Measurements from ENCODE around the gene NMD3.

Gene NMD3

DNA sequence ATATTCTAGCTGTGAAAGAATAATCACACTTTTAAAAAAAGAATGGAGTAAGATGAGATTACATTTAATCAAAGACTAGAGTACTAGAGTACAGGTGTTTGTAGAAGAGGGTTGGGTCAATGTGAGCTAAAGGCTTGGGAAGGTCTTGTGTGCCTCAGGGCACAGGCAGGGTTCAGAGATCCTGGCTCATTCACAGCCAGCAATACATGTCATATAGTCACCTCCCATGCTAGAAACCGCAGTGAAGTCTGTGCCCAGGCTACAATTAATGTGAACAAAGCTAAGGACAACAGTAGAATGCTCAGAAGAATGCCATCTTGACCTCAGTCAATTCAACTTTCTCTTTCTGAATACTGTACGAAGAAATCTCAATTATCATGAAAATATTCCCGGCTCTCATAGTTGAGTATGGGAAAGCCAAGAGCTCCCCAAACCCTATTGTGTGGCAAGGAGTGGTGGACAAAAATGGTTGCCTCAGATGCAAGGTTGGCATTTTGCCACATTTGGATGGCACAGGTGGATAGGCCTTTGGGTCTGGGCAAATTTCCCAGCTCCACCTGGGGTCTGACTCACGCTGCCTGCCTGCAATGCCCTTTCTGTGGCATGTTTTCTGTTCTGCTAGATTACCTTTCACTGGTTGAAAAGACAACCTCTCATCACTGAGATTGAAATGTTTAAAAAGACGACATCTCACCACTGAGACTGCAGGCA lies 70.2 kb downstream of the NMD3 start:
- no peak for DNase-seq

DNA sequence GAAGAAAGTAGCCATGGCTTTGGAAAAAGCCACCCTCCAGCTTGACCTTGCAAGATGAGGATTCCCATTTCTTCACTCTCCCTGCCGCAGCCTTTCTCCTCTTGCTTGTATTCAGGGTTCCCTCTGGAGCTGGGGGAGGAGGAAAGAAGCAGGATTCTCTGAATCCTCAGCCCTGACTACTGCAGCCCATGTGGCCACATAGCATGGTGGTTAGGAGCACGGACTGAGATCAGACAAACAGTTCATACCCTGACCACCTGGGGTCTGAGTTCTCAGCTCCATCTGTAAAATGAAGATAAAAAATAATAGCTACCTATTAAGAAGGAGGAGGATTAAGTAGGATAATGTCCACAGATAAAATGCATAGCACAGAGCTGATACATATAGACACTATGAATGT lies 72.3 kb downstream of the NMD3 start:
- no peak for DNase-seq

DNA sequence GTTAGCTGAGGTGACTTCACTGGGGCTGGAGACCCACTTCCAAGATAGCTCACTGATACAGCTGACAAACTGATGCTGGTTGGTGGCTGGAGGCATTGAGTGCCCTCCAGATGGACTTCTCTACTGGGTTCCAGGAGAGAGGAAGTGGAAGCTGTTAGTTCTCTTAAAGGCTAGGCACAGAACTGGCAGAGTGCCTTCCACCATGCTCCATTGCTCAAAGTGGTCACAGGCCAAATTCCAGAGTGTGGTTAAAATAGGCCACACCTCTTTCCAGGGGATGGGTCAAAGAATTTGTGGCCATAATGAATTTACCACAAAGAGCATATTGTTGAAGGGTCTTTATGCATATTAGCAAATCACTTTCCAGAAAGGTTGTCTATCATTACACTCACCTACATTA lies 74.2 kb downstream of the NMD3 start:
- no peak for DNase-seq

DNA sequence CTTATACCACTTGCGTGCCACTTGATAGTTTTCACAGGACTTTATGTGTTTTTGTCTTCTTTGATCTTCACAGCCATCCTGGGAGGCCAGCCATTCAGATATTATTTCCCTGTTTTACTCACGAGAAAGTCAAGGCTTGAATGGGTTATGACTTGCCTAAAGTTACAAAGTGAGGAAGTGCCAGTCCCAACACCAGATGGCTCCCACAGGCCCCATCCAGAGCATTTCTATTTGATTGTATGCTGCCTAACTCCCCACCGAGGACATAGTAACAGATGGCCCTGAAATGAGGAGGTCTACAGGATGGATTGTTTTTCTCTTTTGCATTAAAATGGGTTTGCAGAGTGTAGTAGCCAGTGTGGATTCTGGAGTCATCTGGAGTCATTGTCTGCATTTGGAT lies 75.7 kb downstream of the NMD3 start:
- DNase-seq, result no peak

All from GOT3 (cell line).